Left hindlimb (tissue), 1 donor: ENCODE measurements around the gene HOXB2.
"Not testable (repeated sequence)": the region's sequence is repeated elsewhere in the genome, so short reads cannot be mapped to it uniquely, and the experiment has no call there.

ENCODE experiments used
- DNase-seq: peaks from one replicate; pipeline ENCODE4 v3.0.0-alpha.2; 2018

HOXB2 gene

DNA sequence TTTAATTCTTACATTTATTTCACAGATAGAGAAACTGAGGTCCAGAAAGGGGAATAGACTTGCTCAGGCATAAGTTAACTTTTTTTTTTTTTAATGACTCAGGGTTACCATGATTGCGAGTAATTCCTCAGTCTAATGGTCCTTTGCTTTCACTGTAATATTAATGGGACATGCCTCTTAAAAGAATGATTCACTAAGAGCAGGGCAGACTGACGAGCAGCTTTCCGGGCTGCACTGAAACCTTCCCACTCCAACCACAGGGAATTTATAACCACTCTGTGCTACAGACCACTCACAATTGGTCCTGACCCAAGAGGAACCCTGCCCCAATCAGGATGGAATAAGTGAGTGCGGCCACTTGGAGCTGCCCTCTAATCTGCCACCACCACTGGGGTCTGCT is 5.7 kb downstream of the HOXB2 start:
- no peak for DNase-seq

GRCh38 chr17:48537316-48537715 is 7.6 kb downstream of the HOXB2 start:
- DNase-seq = no peak

DNA sequence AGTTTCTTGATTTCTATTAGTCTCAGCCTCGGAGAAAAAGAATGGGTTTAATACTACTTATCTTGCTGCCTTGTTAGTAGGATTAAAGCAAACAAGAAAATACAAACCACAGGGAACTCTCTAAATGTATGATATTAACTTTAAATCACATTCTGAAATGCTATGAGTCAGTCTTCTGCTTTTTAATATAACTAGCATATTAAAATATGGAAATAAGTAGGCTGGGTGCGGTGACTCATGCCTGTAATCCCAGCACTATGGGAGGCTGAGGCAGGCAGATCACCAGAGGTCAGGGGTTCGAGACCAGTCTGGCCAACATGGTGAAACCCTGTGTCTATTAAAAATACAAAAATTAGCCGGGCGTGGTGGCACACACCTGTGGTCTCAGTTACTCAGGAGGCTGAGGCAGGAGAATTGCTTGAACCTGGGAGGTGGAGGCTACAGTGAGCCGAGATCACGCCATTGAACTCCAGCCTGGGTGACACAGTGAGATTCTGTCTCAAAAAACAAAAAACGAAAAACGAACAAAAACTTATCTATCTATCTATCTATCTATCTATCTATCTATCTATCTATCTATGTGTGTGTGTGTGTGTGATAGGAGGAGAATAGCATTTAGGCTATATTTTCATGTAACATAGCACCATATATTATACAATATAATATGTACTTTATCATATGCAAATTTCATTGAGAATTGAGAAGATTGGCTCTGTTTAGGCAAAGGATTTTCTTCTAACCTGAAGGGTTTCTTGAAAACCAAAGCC is 8.9 kb downstream of the HOXB2 start:
- DNase-seq = not testable (repeated sequence)

DNA sequence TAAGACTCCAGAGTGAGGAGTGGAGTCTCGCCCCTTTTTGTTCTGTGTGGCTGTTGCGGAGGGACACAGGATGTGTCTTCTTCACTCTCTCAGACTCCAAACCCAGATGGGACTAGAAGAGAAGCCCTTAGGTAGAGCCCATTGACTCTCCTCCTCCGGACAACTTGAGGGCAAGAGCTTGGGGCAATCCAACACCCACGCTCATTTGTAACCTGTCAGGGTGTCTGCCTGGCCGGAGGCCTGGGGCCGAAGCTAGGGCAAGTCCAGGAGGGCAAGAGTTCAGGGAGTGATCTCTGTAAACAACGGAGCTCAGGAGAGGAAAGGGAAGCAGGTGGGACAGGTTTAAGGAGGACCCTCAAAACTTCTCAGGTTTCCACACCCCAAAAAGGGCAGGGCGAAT is 12.6 kb downstream of the HOXB2 start:
- no peak for DNase-seq

DNA sequence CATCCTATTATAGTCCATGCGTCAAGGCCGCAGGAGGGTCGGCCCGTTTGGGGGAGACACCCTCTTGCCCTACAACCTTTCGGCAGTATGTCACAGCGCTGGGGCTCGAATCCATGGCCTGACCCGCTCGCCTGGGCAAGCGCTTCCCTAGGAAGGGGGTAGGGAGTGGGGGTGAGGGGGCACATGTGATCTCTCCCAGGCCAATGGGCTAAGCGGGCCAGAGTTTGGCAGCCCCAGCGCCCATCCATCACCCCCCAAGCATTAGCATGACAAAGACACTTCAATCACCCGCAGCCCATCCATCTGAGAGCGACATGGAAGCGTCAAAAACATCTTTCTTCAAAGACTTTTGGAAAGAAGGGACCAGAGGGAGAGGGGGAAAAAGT is 14.0 kb downstream of the HOXB2 start, which contains the start of gene HOXB1:
Gene HOXB1 (minus strand): TSS at position 125 of the 386 bp plus-strand sequence. CDS start 107 bp downstream, at position 18.
- DNase-seq = no peak

DNA sequence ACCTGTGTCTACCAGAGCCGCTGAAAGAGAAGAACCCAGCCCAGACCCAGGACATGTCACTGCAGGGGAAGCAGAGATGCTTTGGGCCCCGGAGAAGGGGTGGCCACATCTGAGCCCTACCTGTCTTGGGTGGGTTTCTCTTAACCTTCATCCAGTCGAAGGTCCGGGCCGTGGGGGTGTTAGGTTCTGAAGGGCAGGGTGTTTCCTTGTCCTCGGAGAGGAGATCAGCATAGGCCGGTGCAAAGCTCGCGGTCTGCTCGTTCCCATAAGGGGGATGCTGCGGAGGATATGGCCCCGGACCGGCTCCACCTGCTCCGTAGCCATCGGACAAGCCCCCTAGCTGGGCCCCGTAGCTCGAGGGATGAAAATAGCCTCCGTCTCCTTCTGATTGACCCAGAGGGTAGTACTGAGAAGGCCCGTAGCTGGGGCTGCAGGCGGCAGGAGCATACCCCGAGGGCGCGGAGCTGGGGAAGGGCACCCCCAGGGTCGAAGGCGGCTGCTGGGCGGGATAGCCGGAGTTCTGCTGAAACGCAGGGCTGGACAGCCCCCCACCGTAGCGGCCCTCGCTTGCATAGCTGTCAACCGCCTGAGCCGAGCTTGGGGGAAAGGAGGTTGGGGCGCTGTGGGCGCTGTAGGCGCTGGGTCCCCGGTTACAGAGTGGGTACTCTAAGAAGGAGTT is 14.6 kb downstream of the HOXB2 start:
- DNase-seq = no peak

- DNase-seq = no peak
Measured at GRCh38 chr17:48529683-48530009, 15.3 kb downstream of the HOXB2 start.

DNA sequence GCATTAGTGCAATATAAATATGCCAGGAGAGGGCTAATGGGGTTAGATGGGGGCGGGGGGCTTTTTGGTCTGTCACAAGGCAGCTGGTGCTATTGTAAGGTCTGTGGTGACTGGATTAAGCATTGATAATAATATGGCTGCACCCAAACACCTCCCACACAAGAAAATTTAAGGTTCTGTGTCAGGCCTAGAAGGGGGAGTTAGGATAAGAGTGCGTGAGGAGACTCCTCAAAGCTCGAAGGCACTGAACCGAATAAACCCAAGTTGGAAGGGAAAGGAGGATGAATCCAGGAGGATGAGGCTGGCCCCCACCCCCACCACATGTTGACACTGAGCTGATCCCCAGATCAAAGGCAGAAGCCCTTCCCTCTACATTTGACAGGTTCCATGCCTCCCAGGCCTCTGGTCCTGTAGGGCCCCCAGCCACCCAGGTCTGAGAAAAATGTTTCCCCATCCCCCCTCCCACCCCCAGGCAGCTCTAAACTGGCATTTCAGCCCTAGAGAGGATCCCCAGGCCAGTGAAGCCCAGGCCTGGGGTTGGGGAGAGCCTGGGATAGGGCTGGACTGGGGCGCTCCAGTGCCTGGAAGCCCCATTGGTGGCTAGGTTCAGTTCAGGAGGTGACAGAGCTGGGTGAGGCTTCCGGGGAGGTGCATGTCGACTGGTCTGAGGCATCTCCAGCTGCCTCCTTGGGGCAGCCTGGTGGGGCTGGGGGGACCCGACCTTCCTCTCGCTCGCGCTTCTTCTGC is 15.8 kb downstream of the HOXB2 start:
- DNase-seq = no peak

GRCh38 chr17:48528153-48528935 is 16.6 kb downstream of the HOXB2 start:
- DNase-seq = no peak

GRCh38 chr17:48527547-48527932 is 17.4 kb downstream of the HOXB2 start:
- DNase-seq = no peak

GRCh38 chr17:48526608-48527546 is 18.0 kb downstream of the HOXB2 start:
- DNase-seq = no peak

DNA sequence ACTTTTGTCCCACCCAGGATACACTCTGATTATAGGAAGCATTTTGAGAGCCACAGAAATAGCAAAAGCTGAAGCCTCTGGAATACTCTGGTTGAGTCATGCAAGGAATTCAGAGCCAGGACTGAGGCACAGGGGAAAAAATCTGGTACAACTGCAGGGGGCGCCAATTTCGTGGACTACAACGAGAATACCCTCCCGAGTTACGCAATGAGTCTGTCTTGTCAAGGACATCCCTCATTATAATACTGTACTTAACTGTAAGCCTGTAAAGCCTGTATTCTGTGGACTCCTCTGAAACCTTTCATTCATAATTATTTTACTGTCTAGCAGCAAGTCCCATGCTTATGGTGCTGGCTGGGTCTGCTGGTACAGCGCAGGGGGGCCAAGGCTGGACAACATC is 21.9 kb downstream of the HOXB2 start:
- DNase-seq = no peak

DNA sequence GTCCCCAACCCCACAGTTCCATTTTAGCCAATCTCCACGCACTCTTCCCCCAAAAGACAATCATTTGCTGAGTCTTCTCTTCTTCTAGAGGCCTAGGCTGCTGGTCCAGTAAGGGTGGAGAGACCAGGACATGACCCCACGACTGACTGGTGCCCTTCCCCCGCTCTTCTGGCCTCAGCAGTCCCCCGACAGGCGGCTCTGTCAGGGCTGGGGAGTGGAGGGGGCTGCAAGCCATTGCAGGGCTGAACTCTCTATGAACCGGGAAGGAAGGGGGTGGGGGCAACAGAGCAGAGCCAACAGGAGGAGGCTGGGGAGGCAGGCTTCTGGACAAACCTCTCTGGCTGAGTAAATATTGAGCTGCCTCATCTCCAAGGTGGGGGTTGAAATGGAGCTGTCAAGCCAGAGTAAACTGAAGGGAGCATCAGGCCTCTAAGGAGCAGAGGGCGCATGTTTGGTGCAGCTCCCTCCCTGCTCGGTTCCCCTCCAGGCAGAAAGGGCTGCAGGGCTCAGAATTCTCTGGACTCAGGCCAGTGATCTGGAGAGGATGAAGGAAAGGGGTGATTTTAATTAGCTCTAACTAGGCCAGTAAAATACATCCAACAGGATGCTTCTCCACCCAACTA is 22.8 kb downstream of the HOXB2 start:
- peak; percentile 51 for DNase-seq

- no peak for DNase-seq
Measured at GRCh38 chr17:48520631-48521079, 24.3 kb downstream of the HOXB2 start.

GRCh38 chr17:48519427-48519826 is 25.5 kb downstream of the HOXB2 start:
- no peak for DNase-seq

DNA sequence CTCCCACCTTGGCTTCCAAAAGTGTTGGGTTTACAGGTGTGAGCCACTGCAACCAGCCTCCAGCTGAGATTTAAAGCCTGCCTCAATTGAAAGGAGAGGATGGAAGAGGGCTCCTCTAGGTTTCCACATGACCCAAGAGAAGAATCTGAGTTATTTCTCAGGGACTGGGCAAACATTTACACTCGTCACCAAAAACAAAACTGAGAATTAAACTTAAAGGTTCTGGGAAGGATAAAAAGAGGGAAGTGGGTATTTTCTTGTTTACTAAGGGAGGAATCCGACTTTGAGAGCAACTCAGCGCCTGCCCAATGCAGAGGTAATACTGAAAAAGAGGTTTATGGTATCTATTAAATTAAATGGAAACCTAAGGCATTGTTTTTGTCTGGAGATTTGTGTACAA is 27.4 kb downstream of the HOXB2 start:
- DNase-seq = no peak

DNA sequence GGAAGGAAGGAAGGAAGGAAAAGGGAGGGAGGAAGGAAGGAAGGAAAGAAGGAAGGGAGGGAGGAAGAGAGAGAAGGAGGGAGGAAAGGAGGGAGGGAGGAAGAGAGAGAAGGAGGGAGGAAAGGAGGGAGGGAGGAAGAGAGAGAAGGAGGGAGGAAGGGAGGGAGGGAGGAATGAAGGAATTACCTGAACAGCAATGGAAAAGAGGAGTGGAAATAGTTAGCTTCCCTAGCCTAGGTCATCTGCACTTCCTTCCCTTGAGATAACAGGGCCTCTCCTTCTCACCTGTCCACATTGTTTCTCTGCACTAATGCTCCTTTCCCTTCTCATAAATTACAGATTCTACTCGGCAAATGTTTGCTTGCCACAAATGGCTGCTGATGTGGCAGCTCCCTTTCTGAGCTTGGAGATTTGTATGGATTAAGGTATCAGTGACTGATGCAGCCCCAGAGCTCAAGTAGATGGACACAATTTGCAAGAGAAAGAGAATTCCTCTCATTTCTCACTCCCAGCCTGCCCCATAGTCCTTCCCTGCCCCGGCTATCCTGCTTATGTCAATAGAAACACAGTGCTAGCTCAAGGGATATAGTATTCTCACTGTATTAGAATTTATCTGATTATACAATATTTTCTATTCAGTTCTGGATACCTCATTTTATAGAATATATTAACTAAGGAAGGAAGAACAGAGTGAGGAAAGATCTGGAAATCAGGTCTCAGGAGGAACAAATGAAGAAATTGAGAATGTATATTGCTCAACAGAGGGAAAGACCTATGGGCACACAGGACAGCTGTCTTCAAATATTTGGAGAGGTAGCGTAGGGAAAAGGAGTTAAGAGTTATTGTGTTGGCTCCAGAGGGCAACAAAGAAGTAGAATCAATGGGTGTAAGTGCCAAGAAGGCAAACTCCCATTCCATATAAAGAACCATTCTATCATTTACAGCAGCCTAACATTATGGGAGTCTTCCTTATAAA is 28.7 kb downstream of the HOXB2 start:
- DNase-seq = no peak

DNA sequence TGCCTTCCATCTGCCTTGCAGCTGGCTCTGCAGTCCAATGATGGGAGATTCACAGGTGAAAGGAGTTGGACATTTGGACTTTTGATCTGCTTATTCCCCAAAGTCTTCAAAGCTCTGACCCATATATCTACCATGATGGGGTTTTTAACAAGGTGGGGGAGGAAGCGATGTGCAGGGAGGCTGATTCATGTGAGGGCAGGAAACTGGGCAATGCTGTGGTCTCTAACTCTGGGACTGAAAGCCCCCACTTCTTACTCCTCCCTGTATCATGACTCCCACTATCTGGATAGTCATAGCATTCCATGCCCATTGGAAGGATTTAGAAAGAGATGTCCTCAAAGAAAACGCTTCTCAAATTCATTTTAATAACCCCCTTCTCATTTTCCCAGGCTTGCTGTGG is 30.4 kb downstream of the HOXB2 start:
- no peak for DNase-seq

GRCh38 chr17:48513666-48514455 is 31.0 kb downstream of the HOXB2 start:
- DNase-seq = no peak
